ENCODE results near the gene SKIDA1. TPM values are rescaled to one million over a fixed set of nuclear protein-coding genes. Genes with fewer than 3 reads are reported as not detected.

The SKIDA1 gene
- total RNA-seq, 5 donors from 2014 or later (not counting 1 experiment from before 2014, with no cell fraction given): 0.12 to 0.72 (median 0.57) TPM

- ChIA-PET CTCF (interaction anchor here in 1 of 2 donors (1.4 kb wide), 1 partner anchor 19 kb away, joined by 3 read pairs; no protein-coding TSS in a partner anchor), POLR2A (no interaction called here)
- Mint-ChIP-seq H3K9me3 (no peaks in the 10 kb centered on the region), H3K27me3 (peaks cover 67 to 84% of the 10 kb centered on the region in 2 donors), H3K27ac (peak overlapping the region in 1 of 2 donors; percentile 4), H3K36me3 (no peaks in the 10 kb centered on the region), H3K4me1 (peaks cover 36 to 40% (median 38%) of the 10 kb centered on the region in 3 donors), H3K4me3 (peak overlapping the region; percentile 58 to 76 (median 59))
- Histone ChIP-seq H3K9me3 (no peaks in the 10 kb centered on the region), H3K36me3 (ENCODE audit: control insufficient read depth in 2 of 2, extremely low read depth in 1 of 2, insufficient read depth in 1 of 2, low read length in 1 of 2) (no peaks in the 10 kb centered on the region), H3K27ac (ENCODE audit: low read length) (no peak overlapping the region), H3K4me1 (ENCODE audit: control insufficient read depth in 1 of 2, extremely low read depth in 1 of 2, insufficient read depth in 2 of 2, low read length in 2 of 2) (peaks cover 17 to 39% of the 10 kb centered on the region in 2 experiments), H3K4me3 (ENCODE audit: control insufficient read depth in 1 of 2, extremely low read depth in 1 of 2, low read length in 1 of 2) (peak overlapping the region in 1 of 2 donors; percentile 65), H3K27me3 (replicated peaks in 1 of 2; ENCODE audit: control insufficient read depth in 2 of 2, extremely low read depth in 1 of 2, insufficient read depth in 2 of 2, low read length in 1 of 2) (peaks cover 8 to 45% of the 10 kb centered on the region in 2 experiments)
- WGBS (ENCODE audit: insufficient coverage): 56% methylated on average over 9 of the region's 15 CpGs
- DNase-seq: no peak
- ATAC-seq (replicated peaks in 1 of 4): no peak
These were observed 9.9 kb downstream of the SKIDA1 start for GRCh38 chr10:21515361-21516241.

DNA sequence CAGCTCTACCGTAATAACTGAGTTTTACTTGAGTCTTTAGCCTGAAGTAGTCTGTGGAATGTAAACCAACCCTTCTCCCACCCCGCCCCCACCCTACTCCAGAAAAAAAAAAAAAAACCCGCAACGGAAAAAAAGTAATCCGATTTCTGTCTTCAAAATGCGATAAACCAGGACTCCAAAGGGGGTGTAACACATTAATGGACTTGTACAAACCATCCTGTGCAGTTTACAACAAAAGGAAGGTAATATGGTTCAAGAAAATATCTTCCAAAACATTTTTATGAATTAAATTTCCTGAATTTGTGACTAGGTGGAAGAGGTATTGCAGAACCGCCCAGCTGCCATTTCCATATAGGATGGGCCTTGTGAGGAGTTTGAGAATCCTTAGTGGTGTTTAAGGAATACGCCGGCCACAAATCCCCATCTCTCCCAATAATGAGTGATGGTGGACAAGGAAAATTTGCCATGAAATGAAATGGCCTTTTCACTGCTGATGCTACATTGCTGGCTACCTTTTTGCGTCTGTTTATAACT is 10.6 kb downstream of the SKIDA1 start:
- Histone ChIP-seq H3K27ac (ENCODE audit: low read length) (no peak overlapping the region), H3K4me1 (ENCODE audit: control insufficient read depth in 1 of 2, extremely low read depth in 1 of 2, insufficient read depth in 2 of 2, low read length in 2 of 2) (peaks cover 16 to 43% of the 10 kb centered on the region in 2 experiments), H3K36me3 (ENCODE audit: control insufficient read depth in 2 of 2, extremely low read depth in 1 of 2, insufficient read depth in 1 of 2, low read length in 1 of 2) (no peaks in the 10 kb centered on the region), H3K4me3 (ENCODE audit: control insufficient read depth in 1 of 2, extremely low read depth in 1 of 2, low read length in 1 of 2) (no peak overlapping the region), H3K9me3 (no peaks in the 10 kb centered on the region), H3K27me3 (replicated peaks in 1 of 2; ENCODE audit: control insufficient read depth in 2 of 2, extremely low read depth in 1 of 2, insufficient read depth in 2 of 2, low read length in 1 of 2) (peaks cover 7 to 51% of the 10 kb centered on the region in 2 experiments)
- no peak for DNase-seq
- 86% methylated on average over 1 of the region's 10 CpGs for WGBS (ENCODE audit: insufficient coverage)
- Mint-ChIP-seq H3K4me1 (peaks cover 29 to 33% (median 32%) of the 10 kb centered on the region in 3 donors), H3K27me3 (peaks cover 60 to 77% of the 10 kb centered on the region in 2 donors), H3K4me3 (no peak overlapping the region), H3K36me3 (no peaks in the 10 kb centered on the region), H3K9me3 (no peaks in the 10 kb centered on the region), H3K27ac (no peak overlapping the region)
- ChIA-PET POLR2A (interaction anchor here in 1 of 2 donors (0.6 kb wide), 1 partner anchor 23 kb away, joined by 8 read pairs; no protein-coding TSS in a partner anchor), CTCF (interaction anchor here in 1 of 2 donors (0.6 to 1.4 kb wide), 3 partner anchors 18 to 474 kb away, joined by 3 to 4 read pairs (median 3); no protein-coding TSS in a partner anchor)
- ATAC-seq (replicated peaks in 1 of 4): no peak

- Histone ChIP-seq H3K4me3 (ENCODE audit: control insufficient read depth in 1 of 2, extremely low read depth in 1 of 2, low read length in 1 of 2) (no peak overlapping the region), H3K4me1 (ENCODE audit: control insufficient read depth in 1 of 2, extremely low read depth in 1 of 2, insufficient read depth in 2 of 2, low read length in 2 of 2) (peaks cover 13 to 37% of the 10 kb centered on the region in 2 experiments), H3K36me3 (ENCODE audit: control insufficient read depth in 2 of 2, extremely low read depth in 1 of 2, insufficient read depth in 1 of 2, low read length in 1 of 2) (no peaks in the 10 kb centered on the region), H3K27ac (ENCODE audit: low read length) (no peak overlapping the region), H3K27me3 (replicated peaks in 1 of 2; ENCODE audit: control insufficient read depth in 2 of 2, extremely low read depth in 1 of 2, insufficient read depth in 2 of 2, low read length in 1 of 2) (peaks cover under 1 to 51% of the 10 kb centered on the region in 2 experiments), H3K9me3 (no peaks in the 10 kb centered on the region)
- Mint-ChIP-seq H3K9me3 (no peaks in the 10 kb centered on the region), H3K27ac (no peak overlapping the region), H3K4me3 (no peak overlapping the region), H3K36me3 (no peaks in the 10 kb centered on the region), H3K27me3 (peaks cover 57 to 74% of the 10 kb centered on the region in 2 donors), H3K4me1 (peaks cover 23 to 27% (median 26%) of the 10 kb centered on the region in 3 donors)
- DNase-seq (no peak), ATAC-seq (replicated peaks in 1 of 4) (no peak)
- WGBS (ENCODE audit: insufficient coverage): no CpG with 5 or more reads among the region's 6 CpGs
- ChIA-PET CTCF (interaction anchor here in 1 of 2 donors (0.5 to 1.2 kb wide), 5 partner anchors 18 to 1475 kb away, joined by 3 to 6 read pairs (median 3); no protein-coding TSS in a partner anchor), POLR2A (interaction anchor here in 1 of 2 donors (0.6 kb wide), 2 partner anchors 22 to 1147 kb away, joined by 3 to 8 read pairs; no protein-coding TSS in a partner anchor)
These were observed 11.2 kb downstream of the SKIDA1 start for GRCh38 chr10:21514129-21514817.

GRCh38 chr10:21513405-21513788 is 12.1 kb downstream of the SKIDA1 start:
- no CpG with 5 or more reads among the region's 1 CpG for WGBS (ENCODE audit: insufficient coverage)
- Mint-ChIP-seq H3K9me3 (no peaks in the 10 kb centered on the region), H3K27me3 (peaks cover 49 to 72% of the 10 kb centered on the region in 2 donors), H3K4me3 (no peak overlapping the region), H3K27ac (no peak overlapping the region), H3K36me3 (no peaks in the 10 kb centered on the region), H3K4me1 (peaks cover 18 to 20% (median 18%) of the 10 kb centered on the region in 3 donors)
- Histone ChIP-seq H3K36me3 (ENCODE audit: control insufficient read depth in 2 of 2, extremely low read depth in 1 of 2, insufficient read depth in 1 of 2, low read length in 1 of 2) (no peaks in the 10 kb centered on the region), H3K27ac (ENCODE audit: low read length) (no peak overlapping the region), H3K9me3 (no peaks in the 10 kb centered on the region), H3K27me3 (replicated peaks in 1 of 2; ENCODE audit: control insufficient read depth in 2 of 2, extremely low read depth in 1 of 2, insufficient read depth in 2 of 2, low read length in 1 of 2) (peaks cover 0 to 47% of the 10 kb centered on the region in 2 experiments), H3K4me3 (ENCODE audit: control insufficient read depth in 1 of 2, extremely low read depth in 1 of 2, low read length in 1 of 2) (no peak overlapping the region), H3K4me1 (ENCODE audit: control insufficient read depth in 1 of 2, extremely low read depth in 1 of 2, insufficient read depth in 2 of 2, low read length in 2 of 2) (peaks cover 11 to 28% of the 10 kb centered on the region in 2 experiments)
- POLR2A ChIA-PET: no interaction called here
- CTCF ChIA-PET: interaction anchor here in 1 of 2 donors (1.2 kb wide), 1 partner anchor 17 kb away, joined by 6 read pairs; no protein-coding TSS in a partner anchor
- DNase-seq (no peak), ATAC-seq (replicated peaks in 1 of 4) (no peak)

GRCh38 chr10:21512573-21513404 is 12.7 kb downstream of the SKIDA1 start:
- ATAC-seq (replicated peaks in 1 of 4) (no peak), DNase-seq (no peak)
- POLR2A ChIA-PET: no interaction called here
- peaks cover 43 to 68% of the 10 kb centered on the region in 2 donors for H3K27me3 Mint-ChIP-seq
- H3K36me3 Mint-ChIP-seq: no peaks in the 10 kb centered on the region
- H3K9me3 ChIP-seq: no peaks in the 10 kb centered on the region
- CTCF ChIA-PET: interaction anchor here in 1 of 2 donors (0.6 kb wide), 2 partner anchors 17 to 180 kb away, joined by 3 read pairs; no protein-coding TSS in a partner anchor
- H3K27ac Mint-ChIP-seq: no peak overlapping the region
- peaks cover 0 to 47% of the 10 kb centered on the region in 2 experiments for H3K27me3 ChIP-seq (replicated peaks in 1 of 2; ENCODE audit: control insufficient read depth in 2 of 2, extremely low read depth in 1 of 2, insufficient read depth in 2 of 2, low read length in 1 of 2)
- H3K4me1 ChIP-seq (ENCODE audit: control insufficient read depth in 1 of 2, extremely low read depth in 1 of 2, insufficient read depth in 2 of 2, low read length in 2 of 2): peaks cover 6 to 22% of the 10 kb centered on the region in 2 experiments
- H3K4me3 Mint-ChIP-seq: no peak overlapping the region
- no peaks in the 10 kb centered on the region for H3K9me3 Mint-ChIP-seq
- WGBS (ENCODE audit: insufficient coverage): no CpG with 5 or more reads among the region's 2 CpGs
- peaks cover 12 to 14% (median 12%) of the 10 kb centered on the region in 3 donors for H3K4me1 Mint-ChIP-seq
- H3K4me3 ChIP-seq (ENCODE audit: control insufficient read depth in 1 of 2, extremely low read depth in 1 of 2, low read length in 1 of 2): no peak overlapping the region
- no peak overlapping the region for H3K27ac ChIP-seq (ENCODE audit: low read length)
- no peaks in the 10 kb centered on the region for H3K36me3 ChIP-seq (ENCODE audit: control insufficient read depth in 2 of 2, extremely low read depth in 1 of 2, insufficient read depth in 1 of 2, low read length in 1 of 2)

Measured in T-cell (primary cell).